ENCODE results near the gene PSMB5.

DNA sequence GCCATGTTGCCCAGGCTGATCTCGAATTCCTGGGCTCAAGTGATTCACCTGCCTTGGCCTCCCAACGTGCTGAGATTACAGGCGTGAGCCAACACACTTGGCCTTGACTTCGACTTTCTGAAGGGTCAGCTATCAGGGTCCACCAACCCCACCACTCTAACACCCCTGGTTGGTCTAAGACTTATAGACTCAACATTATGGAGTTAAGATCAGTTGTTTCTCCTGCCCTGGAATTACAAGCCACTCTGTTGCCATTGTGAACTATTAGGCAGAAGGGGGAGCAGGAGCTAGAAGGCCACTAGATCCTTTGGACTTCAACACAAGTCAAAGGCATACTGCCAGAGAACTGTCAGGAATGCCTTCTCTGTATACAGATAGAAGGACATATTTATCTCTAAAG lies 5.4 kb upstream of the PSMB5 start:
- no peak for TF ChIP-seq CTCF (IDR thresholded peaks at IDR 0.05)
- TF ChIP-seq POLR2AphosphoS5 (IDR thresholded peaks at IDR 0.05; ENCODE audit: insufficient read depth in 1 of 2, low read depth in 1 of 2), result no peak
- TF ChIP-seq POLR2A (IDR thresholded peaks at IDR 0.05), result no peak
